Activated naive CD8-positive, alpha-beta T cell treated with anti-CD3 and anti-CD28 coated beads, Interleukin-2, amount 50 U/mL, for 16 hours (primary cell): ENCODE results near the gene NRP2.

ENCODE experiments used
- DNase-seq: peaks from one replicate; pipeline ENCODE4 v3.0.0-alpha.2; 2020; ENCODE audit warnings: low read depth, low spot score

The NRP2 gene

DNA sequence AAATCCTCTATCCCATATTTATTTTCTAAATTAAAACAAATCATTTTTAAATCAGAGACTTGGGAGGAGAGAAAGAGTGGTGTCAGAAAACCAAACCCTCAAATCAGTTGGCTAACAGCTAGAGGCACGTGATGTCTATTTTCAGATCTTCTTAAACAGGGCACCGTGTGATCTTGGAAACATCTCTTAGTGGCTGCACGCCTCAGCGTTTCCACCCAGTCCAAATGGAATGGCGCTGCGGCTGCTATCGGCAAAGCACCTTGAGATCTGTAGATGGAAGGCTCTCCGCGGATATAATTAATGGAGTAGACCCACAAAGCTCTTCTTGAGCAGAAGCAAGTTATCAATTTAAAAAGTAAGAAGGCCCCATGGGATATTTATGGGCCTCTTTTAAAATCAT, 50.0 kb downstream of the NRP2 start:
- no peak for DNase-seq

DNA sequence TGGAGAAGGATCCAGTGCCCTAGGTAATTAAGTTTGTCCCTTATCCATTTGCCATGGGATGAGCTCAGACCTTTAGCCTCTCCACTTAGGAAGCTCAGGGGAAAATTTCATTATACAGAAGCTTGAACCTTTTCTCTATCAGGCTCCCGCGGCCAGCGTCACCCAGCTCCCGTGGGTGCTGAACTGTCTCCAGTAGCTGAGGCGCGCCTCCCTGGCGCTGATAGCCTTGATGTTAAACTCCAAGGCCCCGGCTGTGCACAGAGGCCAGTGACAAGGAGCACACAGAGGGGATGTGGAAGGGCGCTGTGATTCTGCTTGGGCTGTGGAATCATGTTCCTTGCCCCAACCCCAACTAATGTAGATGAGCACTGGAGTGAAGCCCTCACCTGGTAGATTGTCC, 50.8 kb downstream of the NRP2 start:
- no peak for DNase-seq

DNA sequence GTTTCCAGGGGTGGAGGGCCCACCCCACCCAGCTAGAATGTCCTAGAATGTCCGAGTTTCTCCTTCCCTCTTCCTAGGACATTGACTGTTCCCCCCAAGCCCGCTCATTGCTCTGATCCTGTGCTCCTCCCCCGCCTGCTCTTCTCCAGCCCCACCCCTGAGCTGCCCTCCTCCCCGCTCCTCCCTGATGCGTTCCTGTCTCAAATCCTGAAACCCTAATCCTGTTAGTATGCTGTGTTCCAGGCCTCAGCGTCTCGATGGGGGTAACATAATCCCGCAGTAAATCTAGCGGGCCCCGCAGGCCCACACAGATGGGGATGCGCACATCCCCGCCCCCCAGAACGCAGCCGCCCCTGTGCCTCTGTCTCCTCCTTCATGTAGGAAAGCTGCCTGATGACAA, 51.3 kb downstream of the NRP2 start:
- no peak for DNase-seq

DNA sequence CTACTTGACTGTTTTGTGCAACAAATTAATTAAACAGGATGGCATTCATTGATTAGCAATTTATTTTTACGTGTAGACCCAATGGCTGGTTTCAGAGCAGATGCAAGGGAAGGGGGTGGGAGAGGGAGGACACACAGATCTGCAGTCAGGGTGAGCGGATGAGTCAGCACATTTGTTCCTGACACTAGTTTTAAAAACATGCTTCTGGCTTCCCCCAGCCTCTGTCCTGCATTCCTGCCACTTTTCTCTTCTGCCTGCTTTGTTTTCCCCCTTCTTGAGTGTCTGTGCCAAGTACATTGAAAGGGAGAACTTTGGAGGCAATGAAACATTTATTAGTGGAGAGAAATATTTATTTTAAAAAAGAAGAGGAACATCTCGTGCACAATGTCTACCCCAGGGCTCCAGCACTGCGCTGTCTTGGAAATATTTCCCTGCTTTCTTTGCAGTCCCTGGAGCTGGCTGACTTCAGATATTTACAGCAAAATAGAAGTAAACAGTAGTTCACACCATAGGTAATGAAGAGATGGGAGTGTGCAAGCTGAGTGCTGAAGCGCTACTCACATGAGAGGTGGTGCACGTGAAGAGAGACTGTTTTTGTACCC, 52.2 kb downstream of the NRP2 start:
- DNase-seq = no peak

DNA sequence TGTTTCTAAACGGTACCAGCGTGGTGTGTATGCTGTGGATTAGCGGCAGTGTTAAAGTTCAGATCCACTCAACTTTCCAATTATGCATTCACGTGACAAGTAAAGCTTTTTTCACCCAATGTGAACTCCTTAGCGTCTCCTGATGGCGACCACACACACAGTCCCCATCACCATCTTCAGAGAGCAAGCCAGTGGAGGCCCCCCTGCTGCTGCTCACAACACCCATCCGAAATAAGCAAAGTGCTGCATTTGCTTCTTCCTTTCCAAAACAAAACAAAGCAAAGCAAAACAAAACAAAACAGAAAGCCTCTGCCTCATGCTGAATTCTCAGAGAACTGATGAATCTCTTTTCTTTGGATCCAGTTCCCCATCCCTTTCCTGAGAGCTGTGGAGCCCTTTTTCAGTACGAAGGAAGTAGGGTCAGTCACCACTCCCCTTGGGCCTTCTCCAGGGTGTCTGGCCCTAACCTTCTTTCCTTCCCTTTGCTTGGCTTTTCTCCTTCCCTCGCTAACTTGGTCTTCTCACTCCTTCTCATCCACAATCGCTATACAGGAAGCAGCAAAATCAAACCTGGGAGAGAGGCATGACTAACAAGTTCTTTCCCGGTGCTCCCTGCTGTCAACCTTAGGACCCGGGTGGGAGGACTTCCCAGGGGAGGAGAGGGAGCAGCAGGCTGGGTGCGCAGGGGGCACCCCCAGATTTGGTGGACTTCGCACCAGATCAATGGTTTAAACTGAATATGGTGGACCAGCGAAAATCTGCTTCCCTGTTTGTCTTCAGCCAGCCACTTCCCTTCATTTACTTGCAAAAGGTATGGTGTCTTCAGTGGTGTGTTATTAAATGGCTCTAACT, 56.0 kb downstream of the NRP2 start:
- DNase-seq = no peak

DNA sequence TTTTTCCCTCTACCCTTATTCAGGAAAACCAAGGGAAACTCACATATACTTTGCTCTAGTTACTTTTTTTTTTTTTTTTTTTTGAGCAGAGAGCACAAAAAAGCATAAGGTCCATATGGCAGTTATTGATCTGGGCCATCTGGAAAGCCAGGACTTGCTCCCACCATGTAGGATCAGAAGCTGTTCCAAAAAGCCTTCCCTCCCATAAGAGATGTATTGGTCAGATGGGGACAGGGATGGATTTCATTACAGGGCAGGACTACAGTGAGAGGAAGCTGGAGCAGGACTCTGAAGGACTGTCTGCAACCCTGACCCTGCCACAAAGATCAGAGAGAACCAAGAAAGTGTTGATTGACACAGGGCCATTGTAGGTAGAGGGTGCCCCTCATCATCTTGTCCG, 57.3 kb downstream of the NRP2 start:
- no peak for DNase-seq

DNA sequence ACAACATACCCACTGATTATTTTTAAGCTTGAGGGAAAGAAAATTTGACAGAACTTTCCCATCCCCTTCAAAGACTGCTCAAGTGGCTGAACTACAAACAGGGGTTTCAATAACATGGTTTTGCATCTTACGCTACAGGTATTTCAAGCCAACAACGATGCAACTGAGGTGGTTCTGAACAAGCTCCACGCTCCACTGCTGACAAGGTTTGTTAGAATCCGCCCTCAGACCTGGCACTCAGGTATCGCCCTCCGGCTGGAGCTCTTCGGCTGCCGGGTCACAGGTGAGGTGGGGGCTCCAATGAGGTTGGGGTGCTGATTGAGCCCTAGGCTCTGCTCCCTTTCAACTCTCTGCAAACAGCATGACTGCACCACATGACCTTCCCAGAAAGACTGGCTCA, 58.1 kb downstream of the NRP2 start:
- DNase-seq = no peak

DNA sequence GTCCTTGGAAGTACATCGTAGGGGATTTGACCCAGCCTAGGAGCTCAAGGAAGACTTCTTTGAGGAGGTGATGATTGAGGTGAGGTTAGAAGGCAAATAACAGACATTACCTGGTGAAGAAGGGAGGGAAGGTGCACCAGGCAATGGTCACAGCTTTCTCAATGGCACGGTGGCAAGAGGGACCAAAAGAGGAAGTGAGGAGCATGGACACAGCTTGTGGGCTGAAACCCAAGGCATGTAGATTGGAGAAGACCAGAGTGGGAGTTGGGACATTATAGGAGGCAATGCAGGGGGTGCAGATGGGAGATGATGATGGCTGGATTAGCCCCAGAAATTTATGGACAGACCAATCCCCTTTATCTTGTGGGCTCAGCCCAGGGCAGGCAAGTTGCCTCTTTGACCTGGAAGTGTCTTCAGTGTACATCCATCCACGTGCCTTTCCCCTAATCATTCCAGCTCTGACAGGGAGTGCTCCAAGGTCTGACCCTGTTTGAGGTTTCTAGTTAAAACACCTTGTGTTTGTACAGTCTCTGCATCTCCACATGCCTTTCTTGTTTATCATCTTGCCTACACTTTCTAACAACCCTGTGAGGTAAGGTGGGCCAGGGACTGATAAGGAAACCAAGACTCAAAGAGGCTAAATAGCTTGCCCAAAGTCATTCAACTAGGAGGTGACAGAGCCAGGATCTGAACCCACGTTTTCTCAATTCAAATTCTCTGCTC, 59.1 kb downstream of the NRP2 start:
- no peak for DNase-seq

DNA sequence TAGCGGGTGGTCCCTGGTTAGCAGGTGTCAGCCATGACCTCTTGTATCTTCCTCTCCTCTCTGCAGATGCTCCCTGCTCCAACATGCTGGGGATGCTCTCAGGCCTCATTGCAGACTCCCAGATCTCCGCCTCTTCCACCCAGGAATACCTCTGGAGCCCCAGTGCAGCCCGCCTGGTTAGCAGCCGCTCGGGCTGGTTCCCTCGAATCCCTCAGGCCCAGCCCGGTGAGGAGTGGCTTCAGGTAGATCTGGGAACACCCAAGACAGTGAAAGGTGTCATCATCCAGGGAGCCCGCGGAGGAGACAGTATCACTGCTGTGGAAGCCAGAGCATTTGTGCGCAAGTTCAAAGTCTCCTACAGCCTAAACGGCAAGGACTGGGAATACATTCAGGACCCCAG, 60.8 kb downstream of the NRP2 start:
- DNase-seq = no peak

DNA sequence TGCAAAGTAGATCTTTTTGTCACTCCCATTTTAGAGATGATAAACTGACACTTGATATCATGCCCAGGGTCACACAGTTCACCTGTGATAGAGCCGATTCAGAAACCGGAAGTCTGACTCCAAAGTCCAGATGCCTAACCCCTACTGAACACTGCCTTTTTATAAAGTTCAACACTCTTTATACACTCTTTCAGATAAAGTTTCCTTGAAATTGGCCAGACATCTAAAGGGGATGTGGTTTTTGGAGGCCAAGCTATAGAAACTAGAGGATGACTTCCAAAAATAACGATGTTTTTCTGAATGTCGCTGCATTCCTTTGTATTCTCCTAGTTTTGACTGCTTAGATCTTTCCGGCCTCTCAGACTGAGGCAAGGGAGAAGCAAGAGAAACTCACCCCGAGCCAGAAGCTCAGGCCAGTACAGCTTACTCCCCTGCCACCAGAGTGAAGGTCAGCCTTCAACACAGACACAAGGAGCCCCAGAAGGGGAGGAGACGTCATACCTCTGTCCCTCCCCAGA, 61.8 kb downstream of the NRP2 start:
- DNase-seq = no peak

DNA sequence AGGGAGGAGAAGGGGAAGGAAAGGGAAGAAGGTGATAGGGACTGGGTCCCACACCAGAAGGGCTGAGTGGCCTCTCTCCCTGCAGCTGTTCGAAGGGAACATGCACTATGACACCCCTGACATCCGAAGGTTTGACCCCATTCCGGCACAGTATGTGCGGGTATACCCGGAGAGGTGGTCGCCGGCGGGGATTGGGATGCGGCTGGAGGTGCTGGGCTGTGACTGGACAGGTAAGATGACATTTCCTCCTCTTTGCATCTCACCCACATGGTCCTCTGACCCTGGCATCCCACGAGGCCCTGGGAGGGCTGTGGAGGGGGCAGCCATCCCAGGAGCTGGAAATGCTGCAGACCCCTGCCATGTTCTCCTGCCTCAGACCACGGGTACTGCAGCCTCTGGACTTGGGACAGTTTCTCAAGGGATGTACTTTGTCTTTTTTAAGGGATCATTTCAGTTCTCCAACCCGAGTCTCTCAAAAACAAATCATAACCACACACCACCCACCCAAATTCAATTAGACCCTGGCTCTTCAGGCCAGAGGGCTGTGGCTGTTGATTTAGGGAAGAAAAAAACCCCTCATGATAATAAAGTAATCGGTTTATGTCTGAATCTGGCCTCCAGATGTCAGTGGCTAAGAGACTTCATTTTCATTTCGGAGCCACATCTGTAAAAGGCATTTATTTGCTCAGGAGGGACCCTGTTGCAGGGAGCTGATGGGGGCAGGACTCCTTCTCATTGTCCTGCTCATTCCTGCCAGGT, 63.5 kb downstream of the NRP2 start:
- DNase-seq = no peak

DNA sequence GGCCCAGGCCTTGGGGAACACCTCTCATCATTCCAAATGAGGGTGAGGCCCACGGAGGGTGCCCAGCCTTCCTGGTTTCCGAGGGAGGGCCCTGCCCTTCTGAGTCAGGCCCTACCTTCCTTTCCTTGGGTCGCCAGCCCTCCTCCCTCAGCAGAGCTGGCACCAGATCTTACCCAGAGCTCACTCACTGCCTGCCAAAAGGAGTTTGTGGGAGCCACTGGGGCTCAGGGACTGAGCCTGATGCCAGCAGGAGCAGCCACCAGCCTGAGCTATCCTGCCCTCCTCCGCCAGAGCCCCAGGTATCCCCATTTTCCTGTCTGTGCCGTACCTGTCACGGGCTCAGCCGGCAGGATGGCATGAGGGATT, 64.1 kb downstream of the NRP2 start:
- DNase-seq = no peak

DNA sequence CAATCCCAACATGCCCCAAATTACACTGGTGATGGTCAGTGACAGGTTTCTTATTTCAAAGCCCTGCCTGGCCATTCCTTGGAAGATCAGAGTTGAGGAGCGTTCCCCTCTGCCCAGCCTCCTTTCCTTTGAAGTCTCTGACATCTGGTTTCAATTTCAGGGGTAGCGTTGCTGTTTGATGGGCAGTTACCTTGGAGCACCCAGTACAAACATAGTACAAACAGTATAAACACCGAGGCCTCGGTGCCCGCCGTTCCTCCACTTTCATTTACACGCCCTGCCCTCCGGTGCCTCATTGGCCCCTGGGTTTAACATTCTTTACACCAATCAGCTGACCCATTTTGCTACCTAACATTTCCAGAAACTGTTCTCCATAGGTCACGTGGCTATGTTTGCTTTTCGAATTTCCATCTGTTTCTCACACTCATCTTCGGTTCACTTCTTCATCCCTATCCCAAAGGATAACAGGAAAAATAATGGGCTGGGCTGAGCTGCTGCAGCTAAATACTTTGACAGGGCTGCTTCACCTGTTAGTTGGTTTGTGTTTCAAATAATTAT, 65.6 kb downstream of the NRP2 start:
- DNase-seq = no peak

DNA sequence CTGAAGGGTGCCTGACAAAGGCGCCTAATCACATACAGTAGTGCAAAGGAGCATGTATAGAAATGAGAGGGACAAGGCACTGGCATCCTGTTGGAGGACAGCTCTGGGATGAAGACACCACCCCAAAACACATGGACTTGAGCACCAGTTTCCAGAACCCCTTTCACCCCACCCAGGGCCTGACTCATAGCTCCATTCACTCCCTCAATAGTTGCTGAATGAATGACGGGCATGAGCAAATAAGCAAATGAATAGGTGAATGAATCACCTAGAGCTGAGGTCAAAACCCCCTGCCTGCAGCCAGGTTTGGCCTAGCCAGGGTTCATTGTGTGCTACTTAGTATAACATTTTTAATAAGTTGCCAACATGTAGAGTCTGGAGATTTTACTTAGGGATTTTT, 66.3 kb downstream of the NRP2 start:
- no peak for DNase-seq

DNA sequence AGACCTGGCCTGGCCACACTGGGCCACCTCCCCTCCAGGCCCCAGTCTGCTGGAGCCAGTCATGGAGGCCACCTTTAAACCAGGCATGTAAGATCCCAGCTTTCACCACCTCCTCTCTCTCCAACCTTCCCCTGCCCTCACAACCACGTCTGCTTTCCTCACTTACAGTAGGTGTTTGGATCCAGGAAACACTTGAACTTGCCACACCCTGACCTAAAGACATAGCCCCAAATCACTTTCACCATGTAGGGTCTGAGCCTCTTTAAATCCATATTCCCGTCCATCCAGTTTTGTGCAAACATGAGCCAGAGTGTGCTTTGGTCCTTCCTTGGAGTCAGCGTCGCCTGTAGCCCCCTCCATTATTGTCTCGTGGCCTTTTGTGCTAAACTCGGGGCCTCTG, 66.8 kb downstream of the NRP2 start:
- DNase-seq = no peak

DNA sequence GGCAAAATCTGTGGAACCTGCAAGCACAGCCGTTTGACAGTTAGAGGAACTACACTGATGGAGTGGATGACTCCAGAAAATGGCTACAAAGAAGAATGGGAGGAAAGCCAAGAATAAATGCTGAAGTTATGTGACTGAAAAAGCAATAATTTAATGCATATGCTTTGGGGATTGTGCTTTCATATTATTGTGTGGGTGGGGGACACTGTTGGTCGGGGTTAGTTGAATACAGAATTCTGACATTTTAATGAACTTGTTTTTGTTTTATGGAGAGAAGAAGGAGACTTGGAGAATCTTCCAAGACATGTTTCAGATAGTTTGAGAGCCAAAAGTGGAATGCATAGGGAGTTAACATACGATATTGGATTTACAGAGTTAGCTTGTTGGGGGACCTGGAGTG, 68.5 kb downstream of the NRP2 start:
- no peak for DNase-seq

DNA sequence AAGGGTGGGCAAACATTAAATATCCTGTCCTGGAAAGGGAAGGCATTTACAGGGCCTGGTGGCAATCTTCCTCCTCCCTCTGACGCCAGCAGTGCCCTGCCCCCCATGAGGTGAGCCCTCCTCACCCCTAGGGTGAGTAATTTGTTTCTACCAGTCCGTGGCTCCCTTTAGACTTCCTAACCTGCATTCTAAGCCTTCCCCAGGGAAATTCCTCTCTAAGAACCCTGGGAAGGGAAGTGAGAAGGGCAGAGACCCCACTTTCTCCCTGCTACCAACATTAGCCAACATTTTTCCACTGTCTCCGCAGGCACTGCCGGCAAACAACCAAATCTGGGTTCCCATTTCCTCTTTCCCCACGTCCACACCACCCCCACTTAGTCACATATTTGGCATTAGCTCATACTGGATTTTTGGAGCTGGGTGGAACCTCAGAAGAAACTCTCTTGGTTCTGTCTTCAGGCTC, 69.3 kb downstream of the NRP2 start:
- no peak for DNase-seq

DNA sequence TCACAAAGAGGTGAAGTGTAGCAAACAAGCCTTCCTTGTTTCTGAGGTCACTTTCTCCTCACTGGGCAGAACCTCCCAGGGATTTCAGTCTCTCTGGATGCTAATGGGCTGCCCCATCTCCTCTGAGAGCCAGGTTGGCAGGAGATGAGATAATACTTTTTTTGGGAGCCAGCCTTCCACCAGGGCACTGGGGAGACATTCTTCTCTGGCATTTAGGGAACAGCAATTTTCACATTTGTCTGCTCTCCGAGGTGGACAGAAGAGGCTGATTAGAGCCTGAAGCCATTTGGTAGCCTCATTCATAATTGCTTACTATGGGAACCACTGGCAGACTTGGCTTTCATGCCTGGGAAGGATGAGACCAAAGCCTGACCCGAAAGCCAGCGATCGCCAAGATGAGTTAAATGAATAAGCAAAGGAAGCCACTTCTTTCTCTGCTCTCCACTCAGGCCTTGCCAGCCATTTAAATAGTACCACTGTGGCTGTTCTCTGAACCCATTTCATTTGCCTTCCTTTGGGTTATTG, 70.1 kb downstream of the NRP2 start:
- DNase-seq = no peak

DNA sequence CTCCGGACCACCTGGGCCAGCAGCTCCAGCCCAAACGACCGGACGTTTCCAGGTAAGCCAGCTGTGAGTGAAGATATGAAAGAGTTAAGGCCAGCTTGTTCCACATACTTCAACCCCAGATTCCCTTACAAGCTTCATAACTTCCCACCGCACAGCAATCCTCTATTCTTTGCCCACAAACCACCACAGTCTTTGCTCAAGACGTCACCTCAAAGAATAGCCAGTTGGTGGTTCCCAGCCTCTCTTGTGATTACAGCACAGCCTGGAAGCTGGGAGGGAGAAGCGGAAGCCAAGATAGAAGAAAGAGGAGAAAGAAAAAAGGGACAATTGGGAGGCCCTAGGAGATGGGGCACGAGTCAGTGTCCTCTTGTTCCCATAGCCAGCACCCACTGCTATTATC, 70.6 kb downstream of the NRP2 start:
- DNase-seq = no peak

DNA sequence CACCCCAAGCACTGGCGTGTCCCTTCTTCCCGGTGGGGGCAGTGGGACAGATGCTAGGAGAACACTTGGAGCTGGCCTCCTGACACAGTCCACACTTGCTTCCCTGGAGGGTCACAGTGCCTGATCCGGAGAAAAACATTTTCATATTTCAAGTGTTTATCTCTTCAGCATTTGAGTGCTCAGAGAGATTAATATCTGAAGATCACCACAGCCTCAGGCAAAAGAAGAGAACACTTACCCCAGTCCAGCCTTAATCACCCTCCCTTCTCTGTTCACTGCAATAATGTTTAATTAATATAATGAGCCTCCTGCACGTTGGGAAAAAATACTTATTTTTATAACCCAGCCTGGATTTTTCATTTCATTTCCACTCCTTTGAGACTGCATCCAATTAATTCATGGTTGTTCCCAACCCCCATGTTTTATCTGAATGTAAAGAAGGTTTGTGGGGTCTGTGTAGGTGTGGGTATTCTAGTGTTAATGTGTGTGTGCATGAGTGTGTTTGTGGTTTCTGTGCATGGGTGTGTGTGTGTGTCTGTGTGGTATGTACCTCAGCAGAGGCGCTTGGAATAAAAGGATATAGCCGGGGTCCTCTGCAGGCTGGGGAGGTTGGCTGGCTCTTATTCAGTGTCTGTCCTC, 72.1 kb downstream of the NRP2 start:
- no peak for DNase-seq

DNA sequence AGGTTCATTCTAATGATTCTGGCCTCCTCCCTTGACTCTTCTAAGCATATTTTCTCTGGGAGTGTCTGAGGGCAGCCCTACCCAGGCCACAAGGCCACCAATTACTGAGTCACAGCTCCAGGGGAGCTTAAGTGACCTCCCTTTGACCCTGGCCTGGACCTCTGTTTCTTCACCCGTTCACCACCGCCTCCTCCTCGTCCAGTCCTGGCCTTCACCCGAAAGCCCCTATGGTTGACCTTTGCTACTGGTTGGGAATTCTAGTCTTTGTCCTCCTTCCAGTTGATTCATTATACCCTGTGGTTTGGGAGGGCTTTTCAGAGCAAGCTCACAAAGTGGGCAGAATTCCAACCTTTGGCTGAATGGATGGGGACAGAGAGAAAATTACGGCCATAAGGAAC, 72.6 kb downstream of the NRP2 start:
- no peak for DNase-seq
